ENCODE results near the gene DAB1. TPM values are rescaled to one million over a fixed set of nuclear protein-coding genes. Genes with fewer than 3 reads are reported as not detected.

The DAB1 gene
- total RNA-seq, 1 donor from 2014 or later, result 1.6 TPM

- Histone ChIP-seq H3K27ac (ENCODE audit: low read depth, low read length) (no peak overlapping the region), H3K36me3 (ENCODE audit: insufficient read depth, low read length) (no peaks in the 10 kb centered on the region), H3K9ac (ENCODE audit: low read length) (no peak overlapping the region), H3K4me3 (ENCODE audit: insufficient read depth, low read depth, low read length) (no peak overlapping the region), H3K4me1 (ENCODE audit: insufficient read depth, low read length) (no peaks in the 10 kb centered on the region), H3K27me3 (ENCODE audit: insufficient read depth, low read length) (no peaks in the 10 kb centered on the region), H3K4me2 (ENCODE audit: low read length) (no peak overlapping the region), H3K79me2 (ENCODE audit: insufficient read depth, low read length) (no peaks in the 10 kb centered on the region), H4K20me1 (ENCODE audit: insufficient read depth, low read length) (no peaks in the 10 kb centered on the region), H2AFZ (ENCODE audit: low read depth, low read length) (no peak overlapping the region), H3K9me3 (ENCODE audit: insufficient read depth, low read depth, low read length) (no peaks in the 10 kb centered on the region)
- no peak overlapping the region for H3K4me3 Mint-ChIP-seq (ENCODE audit: unreplicated experiment)
- peaks cover 5% of the 10 kb centered on the region for H3K4me1 Mint-ChIP-seq (ENCODE audit: low read depth, unreplicated experiment)
- no peak for FAIRE-seq
- H3K27ac Mint-ChIP-seq (ENCODE audit: unreplicated experiment), result no peak overlapping the region
- no peak for DNase-seq (ENCODE audit: low read depth)
- H3K36me3 Mint-ChIP-seq (ENCODE audit: low read depth, unreplicated experiment), result no peaks in the 10 kb centered on the region
- peaks cover 2% of the 10 kb centered on the region for H3K27me3 Mint-ChIP-seq (ENCODE audit: low read depth, unreplicated experiment)
- peaks cover 2% of the 10 kb centered on the region for H3K9me3 Mint-ChIP-seq (ENCODE audit: unreplicated experiment)
- TF ChIP-seq, protein P1, sequence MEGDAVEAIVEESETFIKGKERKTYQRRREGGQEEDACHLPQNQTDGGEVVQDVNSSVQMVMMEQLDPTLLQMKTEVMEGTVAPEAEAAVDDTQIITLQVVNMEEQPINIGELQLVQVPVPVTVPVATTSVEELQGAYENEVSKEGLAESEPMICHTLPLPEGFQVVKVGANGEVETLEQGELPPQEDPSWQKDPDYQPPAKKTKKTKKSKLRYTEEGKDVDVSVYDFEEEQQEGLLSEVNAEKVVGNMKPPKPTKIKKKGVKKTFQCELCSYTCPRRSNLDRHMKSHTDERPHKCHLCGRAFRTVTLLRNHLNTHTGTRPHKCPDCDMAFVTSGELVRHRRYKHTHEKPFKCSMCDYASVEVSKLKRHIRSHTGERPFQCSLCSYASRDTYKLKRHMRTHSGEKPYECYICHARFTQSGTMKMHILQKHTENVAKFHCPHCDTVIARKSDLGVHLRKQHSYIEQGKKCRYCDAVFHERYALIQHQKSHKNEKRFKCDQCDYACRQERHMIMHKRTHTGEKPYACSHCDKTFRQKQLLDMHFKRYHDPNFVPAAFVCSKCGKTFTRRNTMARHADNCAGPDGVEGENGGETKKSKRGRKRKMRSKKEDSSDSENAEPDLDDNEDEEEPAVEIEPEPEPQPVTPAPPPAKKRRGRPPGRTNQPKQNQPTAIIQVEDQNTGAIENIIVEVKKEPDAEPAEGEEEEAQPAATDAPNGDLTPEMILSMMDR (IDR thresholded peaks at IDR 0.05; ENCODE audit: insufficient read depth, low read depth, low read length), result no peak
- no peak for TF ChIP-seq EZH2 (IDR thresholded peaks at IDR 0.05; ENCODE audit: insufficient read depth, low read length)
Observed at GRCh38 chr1:57058652-57059501, 365.0 kb downstream of the DAB1 start.

DNA sequence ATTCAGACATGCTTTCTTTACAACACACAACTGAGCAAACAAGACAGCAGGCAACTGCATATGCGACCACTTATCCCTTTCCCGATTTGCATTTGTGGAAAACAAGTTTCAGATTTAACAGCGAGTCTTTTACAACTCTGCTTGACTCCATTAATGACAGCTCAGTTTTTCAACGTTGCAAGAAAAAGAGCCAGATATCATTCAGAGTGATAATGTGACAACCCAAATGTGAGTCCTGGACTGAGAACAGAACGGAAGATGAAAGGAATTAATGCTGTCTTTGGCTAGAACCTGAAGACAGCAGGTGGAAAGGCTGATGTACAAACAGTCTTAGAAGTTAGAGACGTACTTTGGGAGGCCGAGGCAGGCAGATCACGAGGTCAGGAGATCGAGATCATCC lies 375.0 kb downstream of the DAB1 start:
- Histone ChIP-seq H3K4me3 (ENCODE audit: insufficient read depth, low read depth, low read length) (no peak overlapping the region), H3K36me3 (ENCODE audit: insufficient read depth, low read length) (no peaks in the 10 kb centered on the region), H3K79me2 (ENCODE audit: insufficient read depth, low read length) (no peaks in the 10 kb centered on the region), H3K9ac (ENCODE audit: low read length) (no peak overlapping the region), H3K4me2 (ENCODE audit: low read length) (no peak overlapping the region), H3K27ac (ENCODE audit: low read depth, low read length) (no peak overlapping the region), H3K27me3 (ENCODE audit: insufficient read depth, low read length) (no peaks in the 10 kb centered on the region), H4K20me1 (ENCODE audit: insufficient read depth, low read length) (no peaks in the 10 kb centered on the region), H3K4me1 (ENCODE audit: insufficient read depth, low read length) (no peaks in the 10 kb centered on the region), H3K9me3 (ENCODE audit: insufficient read depth, low read depth, low read length) (no peaks in the 10 kb centered on the region), H2AFZ (ENCODE audit: low read depth, low read length) (no peak overlapping the region)
- TF ChIP-seq, protein P1 (IDR thresholded peaks at IDR 0.05; ENCODE audit: insufficient read depth, low read depth, low read length), result no peak
- no peak for TF ChIP-seq EZH2 (IDR thresholded peaks at IDR 0.05; ENCODE audit: insufficient read depth, low read length)
- Mint-ChIP-seq H3K4me1 (ENCODE audit: low read depth, unreplicated experiment) (no peaks in the 10 kb centered on the region), H3K9me3 (ENCODE audit: unreplicated experiment) (no peaks in the 10 kb centered on the region), H3K27me3 (ENCODE audit: low read depth, unreplicated experiment) (peaks cover 13% of the 10 kb centered on the region), H3K4me3 (ENCODE audit: unreplicated experiment) (no peak overlapping the region), H3K36me3 (ENCODE audit: low read depth, unreplicated experiment) (no peaks in the 10 kb centered on the region), H3K27ac (ENCODE audit: unreplicated experiment) (no peak overlapping the region)
- no peak for FAIRE-seq
- DNase-seq (ENCODE audit: low read depth), result no peak

- DNase-seq (ENCODE audit: low read depth), result no peak
- TF ChIP-seq, protein P1 (IDR thresholded peaks at IDR 0.05; ENCODE audit: insufficient read depth, low read depth, low read length), result no peak
- TF ChIP-seq EZH2 (IDR thresholded peaks at IDR 0.05; ENCODE audit: insufficient read depth, low read length), result no peak
- H3K27me3 ChIP-seq (ENCODE audit: insufficient read depth, low read length), result no peaks in the 10 kb centered on the region
- no peak overlapping the region for H3K27ac Mint-ChIP-seq (ENCODE audit: unreplicated experiment)
- H3K36me3 ChIP-seq (ENCODE audit: insufficient read depth, low read length), result no peaks in the 10 kb centered on the region
- H2AFZ ChIP-seq (ENCODE audit: low read depth, low read length), result no peak overlapping the region
- peaks cover 11% of the 10 kb centered on the region for H3K27me3 Mint-ChIP-seq (ENCODE audit: low read depth, unreplicated experiment)
- H3K4me1 ChIP-seq (ENCODE audit: insufficient read depth, low read length), result no peaks in the 10 kb centered on the region
- H4K20me1 ChIP-seq (ENCODE audit: insufficient read depth, low read length), result no peaks in the 10 kb centered on the region
- H3K9ac ChIP-seq (ENCODE audit: low read length), result no peak overlapping the region
- no peak overlapping the region for H3K4me3 ChIP-seq (ENCODE audit: insufficient read depth, low read depth, low read length)
- H3K79me2 ChIP-seq (ENCODE audit: insufficient read depth, low read length), result no peaks in the 10 kb centered on the region
- H3K4me2 ChIP-seq (ENCODE audit: low read length), result no peak overlapping the region
- no peaks in the 10 kb centered on the region for H3K9me3 Mint-ChIP-seq (ENCODE audit: unreplicated experiment)
- no peak overlapping the region for H3K27ac ChIP-seq (ENCODE audit: low read depth, low read length)
- no peaks in the 10 kb centered on the region for H3K9me3 ChIP-seq (ENCODE audit: insufficient read depth, low read depth, low read length)
- no peaks in the 10 kb centered on the region for H3K36me3 Mint-ChIP-seq (ENCODE audit: low read depth, unreplicated experiment)
- no peak for FAIRE-seq
- H3K4me1 Mint-ChIP-seq (ENCODE audit: low read depth, unreplicated experiment), result no peaks in the 10 kb centered on the region
- H3K4me3 Mint-ChIP-seq (ENCODE audit: unreplicated experiment), result no peak overlapping the region
Observed at GRCh38 chr1:57046462-57046861, 377.4 kb downstream of the DAB1 start.

Measured in astrocyte (in vitro differentiated cells and primary cell).